GM18520 (cell line): ENCODE results near the gene CSPG4.
A peak's percentile ranks its signal among the peaks of the same experiment; 100 is the strongest.

ENCODE experiments used
- ATAC-seq: cut with Tn5 transposase; IDR thresholded peaks from one replicate; pipeline ENCODE4 v1.9.1; 2021; ENCODE audit not compliant: unreplicated experiment

CSPG4 gene

GRCh38 chr15:75651810-75652543, 60.7 kb downstream of the CSPG4 start:
- no peak for ATAC-seq

GRCh38 chr15:75650908-75651809, 61.5 kb downstream of the CSPG4 start:
- ATAC-seq = no peak

GRCh38 chr15:75649848-75650247, 62.8 kb downstream of the CSPG4 start:
- ATAC-seq = no peak

- no peak for ATAC-seq
Measured at GRCh38 chr15:75649045-75649761, 63.4 kb downstream of the CSPG4 start.

- ATAC-seq = no peak
Measured at GRCh38 chr15:75648156-75649000, 64.3 kb downstream of the CSPG4 start.

GRCh38 chr15:75647370-75648155, 65.1 kb downstream of the CSPG4 start, which contains the start of gene SNX33:
SNX33 (plus strand) TSS chr15:75647912; CDS start chr15:75649103, 1,191 bp downstream.
- no peak for ATAC-seq

- ATAC-seq = no peak
Measured at GRCh38 chr15:75646944-75647364, 65.7 kb downstream of the CSPG4 start.

- no peak for ATAC-seq
Measured at GRCh38 chr15:75646112-75646943, 66.3 kb downstream of the CSPG4 start.

- ATAC-seq = no peak
Measured at GRCh38 chr15:75644376-75644775, 68.3 kb downstream of the CSPG4 start.

- ATAC-seq = no peak
Measured at GRCh38 chr15:75641603-75642002, 71.0 kb downstream of the CSPG4 start.

DNA sequence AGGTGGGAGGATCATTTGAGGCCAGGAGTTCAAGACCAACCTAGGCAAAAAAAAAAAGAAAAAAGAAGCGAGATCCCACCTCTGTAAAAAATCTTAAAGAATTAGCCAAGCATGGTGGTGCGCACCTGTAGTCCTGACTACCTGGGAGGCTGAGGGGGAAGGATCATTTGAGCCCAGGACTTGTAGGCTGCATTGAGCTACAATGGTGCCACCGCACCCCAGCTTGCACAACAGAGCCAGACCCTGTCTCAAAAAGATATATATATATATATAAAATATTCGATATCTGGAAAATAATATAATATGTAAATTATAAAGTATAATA, 71.5 kb downstream of the CSPG4 start:
- ATAC-seq = no peak

DNA sequence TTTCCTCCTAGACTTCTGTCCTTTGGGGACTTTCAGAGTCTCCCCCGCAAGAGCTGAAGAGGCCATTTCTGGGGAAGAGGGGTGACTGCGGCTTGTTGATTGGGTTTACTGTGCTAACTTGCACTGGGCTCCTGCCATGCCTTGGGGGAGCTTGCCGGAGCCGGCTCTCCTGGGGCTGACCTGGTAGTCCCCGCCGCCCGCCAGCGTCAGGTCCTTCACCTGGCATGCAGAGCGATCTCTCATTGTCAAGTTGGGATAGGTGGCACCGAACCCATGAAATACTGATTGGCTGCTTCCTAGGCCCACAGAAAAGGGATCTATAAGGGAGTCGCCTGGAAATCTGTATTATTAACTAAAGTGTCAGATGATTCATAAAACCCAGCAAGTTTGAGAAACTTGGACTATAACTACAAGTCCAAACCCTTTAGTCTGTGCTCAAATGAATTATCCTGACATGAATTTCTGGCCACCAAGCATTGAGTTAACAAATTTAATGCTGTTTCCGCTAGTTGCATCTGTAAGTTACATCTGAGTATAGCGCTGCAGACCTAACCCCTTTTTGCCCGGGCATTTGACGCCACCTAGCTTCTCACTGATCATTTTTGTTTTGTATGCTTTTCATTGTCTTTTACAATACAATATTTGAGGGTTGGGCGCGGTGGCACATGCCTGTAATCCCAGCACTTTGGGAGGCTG, 72.0 kb downstream of the CSPG4 start:
- peak; percentile 3 for ATAC-seq

GRCh38 chr15:75639709-75640482, 72.8 kb downstream of the CSPG4 start, which contains the start of gene IMP3:
IMP3 (minus strand) TSS chr15:75640224; CDS start chr15:75640168, 56 bp downstream.
- ATAC-seq = peak; percentile 93

DNA sequence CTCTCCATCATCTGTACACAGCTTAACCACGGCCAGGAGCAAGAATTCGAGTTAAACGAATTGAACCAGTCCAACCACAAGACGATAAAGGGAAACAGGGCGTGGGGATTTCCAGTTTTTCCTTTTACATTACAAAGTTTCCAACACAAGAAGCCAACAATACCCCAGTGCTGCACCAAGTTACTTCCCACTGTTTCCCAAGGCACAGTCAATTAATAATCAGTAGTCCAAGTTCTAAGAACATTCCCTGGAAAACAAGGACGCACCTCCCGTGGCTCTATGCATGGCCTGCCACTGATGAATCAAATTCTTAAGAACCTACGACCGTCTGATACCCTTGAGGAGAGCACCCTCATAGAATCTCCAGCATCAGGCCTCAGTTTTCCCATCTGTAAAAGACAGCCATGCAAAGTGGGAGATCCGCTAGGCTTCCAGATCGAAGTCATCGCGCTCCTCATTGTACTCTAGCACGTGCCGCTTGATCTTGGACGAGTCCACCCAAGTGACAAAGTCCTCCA, 73.4 kb downstream of the CSPG4 start:
- ATAC-seq = no peak

DNA sequence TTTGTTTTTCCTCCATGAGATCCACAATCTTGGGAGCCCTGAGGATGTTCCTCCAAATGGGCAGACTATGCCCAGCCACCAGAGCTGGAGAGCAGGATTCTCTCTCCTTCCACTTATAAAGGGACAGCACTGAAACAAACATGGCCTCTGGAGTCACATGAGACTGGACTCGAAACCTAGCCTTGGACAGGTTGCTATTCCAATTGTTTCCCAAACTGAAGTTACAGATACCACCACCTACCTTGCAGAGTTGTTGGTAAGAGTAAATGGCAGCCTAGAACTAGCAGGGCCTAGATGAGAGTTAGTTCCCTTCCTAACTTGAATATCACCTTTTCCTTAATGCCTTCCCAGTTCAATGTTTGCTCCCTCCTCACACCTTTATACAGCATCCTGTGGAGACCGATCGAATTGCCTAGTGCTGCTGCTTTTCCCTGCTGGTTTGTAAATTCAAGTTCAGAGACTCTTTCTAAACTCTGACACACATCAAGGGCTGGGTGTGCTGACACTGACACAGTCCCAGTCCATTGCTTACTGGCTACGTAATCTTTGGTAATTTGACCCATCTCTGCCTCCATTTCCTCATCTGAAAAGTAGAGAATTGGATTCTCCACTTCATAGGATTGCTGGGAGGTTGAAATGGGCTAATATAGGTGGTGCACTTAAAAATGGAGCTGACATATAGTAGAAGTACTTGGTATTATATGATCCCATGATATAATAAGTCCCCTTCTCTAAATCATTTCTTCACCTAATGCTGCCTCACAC, 75.2 kb downstream of the CSPG4 start:
- no peak for ATAC-seq

- ATAC-seq = no peak
Measured at GRCh38 chr15:75636026-75636425, 76.6 kb downstream of the CSPG4 start.
